Measurements from ENCODE around the gene GLIS1. TPM values are rescaled to one million over a fixed set of nuclear protein-coding genes. Genes with fewer than 3 reads are reported as not detected.

Gene GLIS1
- total and polyA plus RNA-seq, 8 donors, result 0.06 to 0.26 (median 0.13) TPM; not detected in 4

- DNase-seq, result peak in 1 of 6 donors; percentile 24
- no peak overlapping the region for H3K27ac ChIP-seq
- H3K36me3 ChIP-seq, result no peaks in the 10 kb centered on the region
- no peak for TF ChIP-seq CTCF (IDR thresholded peaks at IDR 0.05)
- no peaks in the 10 kb centered on the region for H3K9me3 ChIP-seq
- H3K27me3 ChIP-seq, result no peaks in the 10 kb centered on the region
- intact Hi-C loops (cut with DNase I), result no loop called here
- ATAC-seq, result no peak
- WGBS, 2 donors, result 65 to 79% methylated on average over 14 of the region's 14 CpGs
- H3K4me3 ChIP-seq, result no peak overlapping the region
- H3K4me1 ChIP-seq, result no peaks in the 10 kb centered on the region
- no peak for FAIRE-seq
Observed at GRCh38 chr1:53628286-53628955, 110.5 kb downstream of the GLIS1 start.

- 67 to 91% methylated on average over 1 of the region's 1 CpG for WGBS, 2 donors
- no peak for ATAC-seq
- H3K36me3 ChIP-seq, result no peaks in the 10 kb centered on the region
- H3K9me3 ChIP-seq, result no peaks in the 10 kb centered on the region
- no peaks in the 10 kb centered on the region for H3K4me1 ChIP-seq
- H3K27ac ChIP-seq, result no peak overlapping the region
- H3K4me3 ChIP-seq, result no peak overlapping the region
- no peaks in the 10 kb centered on the region for H3K27me3 ChIP-seq
- no peak for DNase-seq
- no peak for TF ChIP-seq CTCF (IDR thresholded peaks at IDR 0.05)
- no peak for FAIRE-seq
- intact Hi-C loops (cut with DNase I), result no loop called here
Observed at GRCh38 chr1:53627666-53628065, 111.3 kb downstream of the GLIS1 start.

GRCh38 chr1:53627031-53627430 is 111.9 kb downstream of the GLIS1 start:
- no peak overlapping the region for H3K4me3 ChIP-seq
- TF ChIP-seq CTCF (IDR thresholded peaks at IDR 0.05), result no peak
- 69 to 76% methylated on average over 13 of the region's 13 CpGs for WGBS, 2 donors
- no peaks in the 10 kb centered on the region for H3K36me3 ChIP-seq
- no peaks in the 10 kb centered on the region for H3K4me1 ChIP-seq
- no peak for DNase-seq
- ATAC-seq, result no peak
- intact Hi-C loops (cut with DNase I), result no loop called here
- no peak overlapping the region for H3K27ac ChIP-seq
- no peaks in the 10 kb centered on the region for H3K27me3 ChIP-seq
- no peaks in the 10 kb centered on the region for H3K9me3 ChIP-seq
- FAIRE-seq, result no peak

- no peak for DNase-seq
- no peak for ATAC-seq
- WGBS, 2 donors, result 67 to 72% methylated on average over 6 of the region's 6 CpGs
- intact Hi-C loops (cut with DNase I), result no loop called here
- no peak overlapping the region for H3K27ac ChIP-seq
- no peaks in the 10 kb centered on the region for H3K27me3 ChIP-seq
- H3K36me3 ChIP-seq, result no peaks in the 10 kb centered on the region
- no peak for TF ChIP-seq CTCF (IDR thresholded peaks at IDR 0.05)
- H3K4me1 ChIP-seq, result no peaks in the 10 kb centered on the region
- no peak for FAIRE-seq
- no peaks in the 10 kb centered on the region for H3K9me3 ChIP-seq
- H3K4me3 ChIP-seq, result no peak overlapping the region
Observed at GRCh38 chr1:53626616-53627015, 112.3 kb downstream of the GLIS1 start.

GRCh38 chr1:53625766-53626520 is 113.0 kb downstream of the GLIS1 start:
- no peaks in the 10 kb centered on the region for H3K27me3 ChIP-seq
- H3K27ac ChIP-seq, result no peak overlapping the region
- FAIRE-seq (no peak), ATAC-seq (no peak), DNase-seq (no peak)
- no peak overlapping the region for H3K4me3 ChIP-seq
- no peaks in the 10 kb centered on the region for H3K36me3 ChIP-seq
- no peaks in the 10 kb centered on the region for H3K4me1 ChIP-seq
- intact Hi-C loops (cut with DNase I), result no loop called here
- WGBS, 2 donors, result 62 to 69% methylated on average over 10 of the region's 10 CpGs
- no peak for TF ChIP-seq CTCF (IDR thresholded peaks at IDR 0.05)
- H3K9me3 ChIP-seq, result no peaks in the 10 kb centered on the region
